ENCODE results near the gene SSH2. TPM values are rescaled to one million over a fixed set of nuclear protein-coding genes. Genes with fewer than 3 reads are reported as not detected.

Gene SSH2
- total RNA-seq, 5 donors from 2014 or later (not counting 1 experiment from before 2014, with no cell fraction given), result 76.2 to 115 (median 82.7) TPM

- Histone ChIP-seq H3K4me3 (ENCODE audit: control insufficient read depth in 1 of 2, extremely low read depth in 1 of 2, low read length in 1 of 2) (peak overlapping the region in 1 of 2 donors; percentile 53), H3K4me1 (ENCODE audit: control insufficient read depth in 1 of 2, extremely low read depth in 1 of 2, insufficient read depth in 2 of 2, low read length in 2 of 2) (peaks cover 30 to 70% of the 10 kb centered on the region in 2 experiments), H3K9me3 (no peaks in the 10 kb centered on the region), H3K27me3 (replicated peaks in 1 of 2; ENCODE audit: control insufficient read depth in 2 of 2, extremely low read depth in 1 of 2, insufficient read depth in 2 of 2, low read length in 1 of 2) (peaks cover 0 to 9% of the 10 kb centered on the region in 2 experiments), H3K36me3 (ENCODE audit: control insufficient read depth in 2 of 2, extremely low read depth in 1 of 2, insufficient read depth in 1 of 2, low read length in 1 of 2) (no peaks in the 10 kb centered on the region), H3K27ac (ENCODE audit: low read length) (no peak overlapping the region)
- ChIA-PET POLR2A (interaction anchor here in 1 of 2 donors (0.6 kb wide), 1 partner anchor 46 kb away, joined by 3 read pairs; no protein-coding TSS in a partner anchor), CTCF (interaction anchor here (0.5 to 6.0 kb wide), 18 partner anchors 9 to 1206 kb away, joined by 3 to 56 read pairs (median 5); partner anchors contain the start of genes ABHD15 (in 1 of the 2), ANKRD13B (in 1 of the 2), CRLF3 (in 1 of the 2) and SSH2 (in 1 of the 2))
- Mint-ChIP-seq H3K27ac (no peak overlapping the region), H3K27me3 (no peaks in the 10 kb centered on the region), H3K4me1 (peaks cover 46 to 56% (median 50%) of the 10 kb centered on the region in 3 donors), H3K9me3 (no peaks in the 10 kb centered on the region), H3K4me3 (peak overlapping the region in 2 of 3 donors; percentile 6 to 89), H3K36me3 (no peaks in the 10 kb centered on the region)
- no peak for ATAC-seq (replicated peaks in 1 of 4)
- WGBS (ENCODE audit: insufficient coverage), result 66% methylated on average over 13 of the region's 22 CpGs
- no peak for DNase-seq
Observed at GRCh38 chr17:29618272-29619065, 311.6 kb downstream of the SSH2 start.

- DNase-seq (peak; percentile 73 to 92 (median 83)), ATAC-seq (replicated peaks in 1 of 4) (peak; percentile 28 to 57 (median 46))
- ChIA-PET POLR2A (interaction anchor here (0.6 to 1.0 kb wide), 5 partner anchors 17 to 980 kb away, joined by 3 to 8 read pairs (median 3); no protein-coding TSS in a partner anchor), CTCF (interaction anchor here (0.5 to 6.0 kb wide), 35 partner anchors 8 to 1477 kb away, joined by 3 to 56 read pairs (median 4); partner anchors contain the start of genes ABHD15 (in 1 of the 2), ANKRD13B (in 1 of the 2), CRLF3 (in 1 of the 2) and PHF12 (in 1 of the 2))
- peaks cover 38 to 49% (median 43%) of the 10 kb centered on the region in 3 donors for H3K4me1 Mint-ChIP-seq
- no peaks in the 10 kb centered on the region for H3K27me3 Mint-ChIP-seq
- no peaks in the 10 kb centered on the region for H3K36me3 ChIP-seq (ENCODE audit: control insufficient read depth in 2 of 2, extremely low read depth in 1 of 2, insufficient read depth in 1 of 2, low read length in 1 of 2)
- peak overlapping the region; percentile 81 for H3K27ac ChIP-seq (ENCODE audit: low read length)
- peak overlapping the region; percentile 53 to 57 for H3K4me3 ChIP-seq (ENCODE audit: control insufficient read depth in 1 of 2, extremely low read depth in 1 of 2, low read length in 1 of 2)
- H3K27ac Mint-ChIP-seq, result peak overlapping the region; percentile 36 to 69
- H3K4me1 ChIP-seq (ENCODE audit: control insufficient read depth in 1 of 2, extremely low read depth in 1 of 2, insufficient read depth in 2 of 2, low read length in 2 of 2), result peaks cover 30 to 69% of the 10 kb centered on the region in 2 experiments
- H3K9me3 Mint-ChIP-seq, result no peaks in the 10 kb centered on the region
- H3K36me3 Mint-ChIP-seq, result no peaks in the 10 kb centered on the region
- peaks cover 0 to 9% of the 10 kb centered on the region in 2 experiments for H3K27me3 ChIP-seq (replicated peaks in 1 of 2; ENCODE audit: control insufficient read depth in 2 of 2, extremely low read depth in 1 of 2, insufficient read depth in 2 of 2, low read length in 1 of 2)
- no peaks in the 10 kb centered on the region for H3K9me3 ChIP-seq
- 1% methylated on average over 68 of the region's 68 CpGs for WGBS (ENCODE audit: insufficient coverage)
- H3K4me3 Mint-ChIP-seq, result peak overlapping the region; percentile 78 to 89 (median 87)
Observed at GRCh38 chr17:29617481-29618271, 312.4 kb downstream of the SSH2 start.

GRCh38 chr17:29617125-29617480 lies 312.9 kb downstream of the SSH2 start:
- WGBS (ENCODE audit: insufficient coverage), result 0% methylated on average over 8 of the region's 16 CpGs
- POLR2A ChIA-PET, result interaction anchor here (0.6 to 1.0 kb wide), 3 partner anchors 17 to 979 kb away, joined by 3 to 8 read pairs (median 3); no protein-coding TSS in a partner anchor
- H3K9me3 Mint-ChIP-seq, result no peaks in the 10 kb centered on the region
- peaks cover 30 to 64% of the 10 kb centered on the region in 2 experiments for H3K4me1 ChIP-seq (ENCODE audit: control insufficient read depth in 1 of 2, extremely low read depth in 1 of 2, insufficient read depth in 2 of 2, low read length in 2 of 2)
- peak overlapping the region; percentile 53 to 57 for H3K4me3 ChIP-seq (ENCODE audit: control insufficient read depth in 1 of 2, extremely low read depth in 1 of 2, low read length in 1 of 2)
- H3K27me3 ChIP-seq (replicated peaks in 1 of 2; ENCODE audit: control insufficient read depth in 2 of 2, extremely low read depth in 1 of 2, insufficient read depth in 2 of 2, low read length in 1 of 2), result peaks cover 0 to 9% of the 10 kb centered on the region in 2 experiments
- ATAC-seq (replicated peaks in 1 of 4) (peak; percentile 57 to 67 (median 62)), DNase-seq (peak; percentile 77 to 94 (median 87))
- H3K36me3 Mint-ChIP-seq, result no peaks in the 10 kb centered on the region
- H3K4me3 Mint-ChIP-seq, result peak overlapping the region; percentile 78 to 89 (median 87)
- no peak overlapping the region for H3K27ac ChIP-seq (ENCODE audit: low read length)
- H3K27ac Mint-ChIP-seq, result peak overlapping the region; percentile 36 to 69
- no peaks in the 10 kb centered on the region for H3K36me3 ChIP-seq (ENCODE audit: control insufficient read depth in 2 of 2, extremely low read depth in 1 of 2, insufficient read depth in 1 of 2, low read length in 1 of 2)
- H3K4me1 Mint-ChIP-seq, result peaks cover 35 to 47% (median 41%) of the 10 kb centered on the region in 3 donors
- CTCF ChIA-PET, result interaction anchor here (0.5 to 6.0 kb wide), 33 partner anchors 8 to 665 kb away, joined by 3 to 56 read pairs (median 3); partner anchors contain the start of genes ABHD15 (in 1 of the 2), ANKRD13B (in 1 of the 2), PHF12 (in 1 of the 2) and SSH2 (in 1 of the 2)
- H3K9me3 ChIP-seq, result no peaks in the 10 kb centered on the region
- H3K27me3 Mint-ChIP-seq, result no peaks in the 10 kb centered on the region

GRCh38 chr17:29616300-29617048 lies 313.6 kb downstream of the SSH2 start:
- peak overlapping the region; percentile 78 to 89 (median 87) for H3K4me3 Mint-ChIP-seq
- Histone ChIP-seq H3K27ac (ENCODE audit: low read length) (no peak overlapping the region), H3K36me3 (ENCODE audit: control insufficient read depth in 2 of 2, extremely low read depth in 1 of 2, insufficient read depth in 1 of 2, low read length in 1 of 2) (no peaks in the 10 kb centered on the region), H3K4me1 (ENCODE audit: control insufficient read depth in 1 of 2, extremely low read depth in 1 of 2, insufficient read depth in 2 of 2, low read length in 2 of 2) (peaks cover 27 to 59% of the 10 kb centered on the region in 2 experiments), H3K27me3 (replicated peaks in 1 of 2; ENCODE audit: control insufficient read depth in 2 of 2, extremely low read depth in 1 of 2, insufficient read depth in 2 of 2, low read length in 1 of 2) (peaks cover 0 to 9% of the 10 kb centered on the region in 2 experiments), H3K4me3 (ENCODE audit: control insufficient read depth in 1 of 2, extremely low read depth in 1 of 2, low read length in 1 of 2) (peak overlapping the region; percentile 53 to 57), H3K9me3 (no peaks in the 10 kb centered on the region)
- no peaks in the 10 kb centered on the region for H3K27me3 Mint-ChIP-seq
- H3K36me3 Mint-ChIP-seq, result no peaks in the 10 kb centered on the region
- ChIA-PET CTCF (interaction anchor here (0.5 to 6.0 kb wide), 29 partner anchors 7 to 665 kb away, joined by 3 to 56 read pairs (median 4); partner anchors contain the start of genes ABHD15 (in 1 of the 2), ANKRD13B (in 1 of the 2), PHF12 (in 1 of the 2) and SSH2 (in 1 of the 2)), POLR2A (interaction anchor here (0.5 to 1.0 kb wide), 3 partner anchors 16 to 162 kb away, joined by 3 to 8 read pairs (median 7); no protein-coding TSS in a partner anchor)
- DNase-seq, result peak in 3 of 35 experiments; percentile 25 to 44 (median 27)
- no peak for ATAC-seq (replicated peaks in 1 of 4)
- 17% methylated on average over 22 of the region's 32 CpGs for WGBS (ENCODE audit: insufficient coverage)
- H3K27ac Mint-ChIP-seq, result peak overlapping the region in 1 of 2 donors; percentile 36
- peaks cover 31 to 44% (median 37%) of the 10 kb centered on the region in 3 donors for H3K4me1 Mint-ChIP-seq
- no peaks in the 10 kb centered on the region for H3K9me3 Mint-ChIP-seq

GRCh38 chr17:29615492-29616299 lies 314.3 kb downstream of the SSH2 start:
- ChIA-PET CTCF (interaction anchor here (0.6 to 6.0 kb wide), 12 partner anchors 9 to 1873 kb away, joined by 3 to 56 read pairs (median 4); partner anchors contain the start of genes ABHD15 (in 1 of the 2), ANKRD13B (in 1 of the 2) and PHF12 (in 1 of the 2)), POLR2A (interaction anchor here in 1 of 2 donors (0.5 to 0.6 kb wide), 2 partner anchors 93 to 163 kb away, joined by 3 to 7 read pairs; no protein-coding TSS in a partner anchor)
- H3K4me3 ChIP-seq (ENCODE audit: control insufficient read depth in 1 of 2, extremely low read depth in 1 of 2, low read length in 1 of 2), result peak overlapping the region; percentile 53 to 57
- H3K27ac ChIP-seq (ENCODE audit: low read length), result peak overlapping the region; percentile 47
- Mint-ChIP-seq H3K4me3 (peak overlapping the region; percentile 78 to 89 (median 87)), H3K27ac (peak overlapping the region; percentile 84 to 91), H3K27me3 (no peaks in the 10 kb centered on the region), H3K36me3 (no peaks in the 10 kb centered on the region), H3K4me1 (peaks cover 31 to 40% (median 37%) of the 10 kb centered on the region in 3 donors), H3K9me3 (no peaks in the 10 kb centered on the region)
- H3K36me3 ChIP-seq (ENCODE audit: control insufficient read depth in 2 of 2, extremely low read depth in 1 of 2, insufficient read depth in 1 of 2, low read length in 1 of 2), result no peaks in the 10 kb centered on the region
- no peaks in the 10 kb centered on the region for H3K9me3 ChIP-seq
- ATAC-seq (replicated peaks in 1 of 4), result peak; percentile 67 to 73 (median 68)
- DNase-seq, result peak; percentile 59 to 89 (median 75)
- peaks cover 0 to 9% of the 10 kb centered on the region in 2 experiments for H3K27me3 ChIP-seq (replicated peaks in 1 of 2; ENCODE audit: control insufficient read depth in 2 of 2, extremely low read depth in 1 of 2, insufficient read depth in 2 of 2, low read length in 1 of 2)
- under 1% methylated on average over 58 of the region's 74 CpGs for WGBS (ENCODE audit: insufficient coverage)
- H3K4me1 ChIP-seq (ENCODE audit: control insufficient read depth in 1 of 2, extremely low read depth in 1 of 2, insufficient read depth in 2 of 2, low read length in 2 of 2), result peaks cover 27 to 59% of the 10 kb centered on the region in 2 experiments
